ENCODE measurements around the gene GPRIN2.

GRCh38 chr10:46543466-46544377, 12.7 kb downstream of the GPRIN2 start:
- TF ChIP-seq CTCF (IDR thresholded peaks at IDR 0.05; ENCODE audit: insufficient read depth, low read depth, low read length) (no peak), EZH2 (IDR thresholded peaks at IDR 0.05; ENCODE audit: insufficient read depth, low read length) (no peak)

Measured in astrocyte (in vitro differentiated cells and primary cell).